ENCODE measurements around the gene PGAP3.

Gene PGAP3

GRCh38 chr17:39684369-39685192, 3.3 kb downstream of the PGAP3 start:
- ATAC-seq = no peak
- TF ChIP-seq ZNF565 (CRISPR knock-in tag; conservative IDR thresholded peaks at IDR 0.05; ENCODE audit: low read depth) (no peak), ZNF8 (CRISPR knock-in tag; IDR thresholded peaks at IDR 0.05) (no peak), TOX (CRISPR knock-in tag; IDR thresholded peaks at IDR 0.05; ENCODE audit: borderline replicate concordance) (no peak), RARB (CRISPR knock-in tag; IDR thresholded peaks at IDR 0.05) (no peak), ISL1 (CRISPR knock-in tag; IDR thresholded peaks at IDR 0.05) (no peak), ARNTL (CRISPR knock-in tag; IDR thresholded peaks at IDR 0.05; ENCODE audit: borderline replicate concordance, low read depth) (no peak), ZFP3 (CRISPR knock-in tag; IDR thresholded peaks at IDR 0.05) (no peak), ZNF70 (CRISPR knock-in tag; IDR thresholded peaks at IDR 0.05) (no peak), TCF4 (CRISPR knock-in tag; IDR thresholded peaks at IDR 0.05; ENCODE audit: borderline replicate concordance) (no peak), PPARA (CRISPR knock-in tag; IDR thresholded peaks at IDR 0.05; ENCODE audit: borderline replicate concordance) (no peak), ESRRG (CRISPR knock-in tag; IDR thresholded peaks at IDR 0.05) (no peak)
- TF ChIP-seq, protein P1, sequence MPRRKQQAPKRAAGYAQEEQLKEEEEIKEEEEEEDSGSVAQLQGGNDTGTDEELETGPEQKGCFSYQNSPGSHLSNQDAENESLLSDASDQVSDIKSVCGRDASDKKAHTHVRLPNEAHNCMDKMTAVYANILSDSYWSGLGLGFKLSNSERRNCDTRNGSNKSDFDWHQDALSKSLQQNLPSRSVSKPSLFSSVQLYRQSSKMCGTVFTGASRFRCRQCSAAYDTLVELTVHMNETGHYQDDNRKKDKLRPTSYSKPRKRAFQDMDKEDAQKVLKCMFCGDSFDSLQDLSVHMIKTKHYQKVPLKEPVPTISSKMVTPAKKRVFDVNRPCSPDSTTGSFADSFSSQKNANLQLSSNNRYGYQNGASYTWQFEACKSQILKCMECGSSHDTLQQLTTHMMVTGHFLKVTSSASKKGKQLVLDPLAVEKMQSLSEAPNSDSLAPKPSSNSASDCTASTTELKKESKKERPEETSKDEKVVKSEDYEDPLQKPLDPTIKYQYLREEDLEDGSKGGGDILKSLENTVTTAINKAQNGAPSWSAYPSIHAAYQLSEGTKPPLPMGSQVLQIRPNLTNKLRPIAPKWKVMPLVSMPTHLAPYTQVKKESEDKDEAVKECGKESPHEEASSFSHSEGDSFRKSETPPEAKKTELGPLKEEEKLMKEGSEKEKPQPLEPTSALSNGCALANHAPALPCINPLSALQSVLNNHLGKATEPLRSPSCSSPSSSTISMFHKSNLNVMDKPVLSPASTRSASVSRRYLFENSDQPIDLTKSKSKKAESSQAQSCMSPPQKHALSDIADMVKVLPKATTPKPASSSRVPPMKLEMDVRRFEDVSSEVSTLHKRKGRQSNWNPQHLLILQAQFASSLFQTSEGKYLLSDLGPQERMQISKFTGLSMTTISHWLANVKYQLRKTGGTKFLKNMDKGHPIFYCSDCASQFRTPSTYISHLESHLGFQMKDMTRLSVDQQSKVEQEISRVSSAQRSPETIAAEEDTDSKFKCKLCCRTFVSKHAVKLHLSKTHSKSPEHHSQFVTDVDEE (CRISPR knock-in tag; IDR thresholded peaks at IDR 0.05) = no peak
- TF ChIP-seq, protein P2, sequence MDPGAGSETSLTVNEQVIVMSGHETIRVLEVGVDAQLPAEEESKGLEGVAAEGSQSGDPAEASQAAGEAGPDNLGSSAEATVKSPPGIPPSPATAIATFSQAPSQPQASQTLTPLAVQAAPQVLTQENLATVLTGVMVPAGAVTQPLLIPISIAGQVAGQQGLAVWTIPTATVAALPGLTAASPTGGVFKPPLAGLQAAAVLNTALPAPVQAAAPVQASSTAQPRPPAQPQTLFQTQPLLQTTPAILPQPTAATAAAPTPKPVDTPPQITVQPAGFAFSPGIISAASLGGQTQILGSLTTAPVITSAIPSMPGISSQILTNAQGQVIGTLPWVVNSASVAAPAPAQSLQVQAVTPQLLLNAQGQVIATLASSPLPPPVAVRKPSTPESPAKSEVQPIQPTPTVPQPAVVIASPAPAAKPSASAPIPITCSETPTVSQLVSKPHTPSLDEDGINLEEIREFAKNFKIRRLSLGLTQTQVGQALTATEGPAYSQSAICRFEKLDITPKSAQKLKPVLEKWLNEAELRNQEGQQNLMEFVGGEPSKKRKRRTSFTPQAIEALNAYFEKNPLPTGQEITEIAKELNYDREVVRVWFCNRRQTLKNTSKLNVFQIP (CRISPR knock-in tag; IDR thresholded peaks at IDR 0.05; ENCODE audit: borderline replicate concordance, low read depth) = no peak

GRCh38 chr17:39683295-39683939, 4.4 kb downstream of the PGAP3 start:
- ATAC-seq = no peak
- no peak for TF ChIP-seq TCF4 (CRISPR knock-in tag; IDR thresholded peaks at IDR 0.05; ENCODE audit: borderline replicate concordance)
- no peak for TF ChIP-seq GLIS3 (CRISPR knock-in tag; IDR thresholded peaks at IDR 0.05)
- no peak for TF ChIP-seq SNAI2 (CRISPR knock-in tag; IDR thresholded peaks at IDR 0.05)
- TF ChIP-seq, protein P3, sequence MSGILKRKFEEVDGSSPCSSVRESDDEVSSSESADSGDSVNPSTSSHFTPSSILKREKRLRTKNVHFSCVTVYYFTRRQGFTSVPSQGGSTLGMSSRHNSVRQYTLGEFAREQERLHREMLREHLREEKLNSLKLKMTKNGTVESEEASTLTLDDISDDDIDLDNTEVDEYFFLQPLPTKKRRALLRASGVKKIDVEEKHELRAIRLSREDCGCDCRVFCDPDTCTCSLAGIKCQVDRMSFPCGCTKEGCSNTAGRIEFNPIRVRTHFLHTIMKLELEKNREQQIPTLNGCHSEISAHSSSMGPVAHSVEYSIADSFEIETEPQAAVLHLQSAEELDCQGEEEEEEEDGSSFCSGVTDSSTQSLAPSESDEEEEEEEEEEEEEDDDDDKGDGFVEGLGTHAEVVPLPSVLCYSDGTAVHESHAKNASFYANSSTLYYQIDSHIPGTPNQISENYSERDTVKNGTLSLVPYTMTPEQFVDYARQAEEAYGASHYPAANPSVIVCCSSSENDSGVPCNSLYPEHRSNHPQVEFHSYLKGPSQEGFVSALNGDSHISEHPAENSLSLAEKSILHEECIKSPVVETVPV (CRISPR knock-in tag; IDR thresholded peaks at IDR 0.05) = no peak
- TF ChIP-seq, protein P1 (CRISPR knock-in tag; IDR thresholded peaks at IDR 0.05) = no peak
- TF ChIP-seq ARNTL (CRISPR knock-in tag; IDR thresholded peaks at IDR 0.05; ENCODE audit: borderline replicate concordance, low read depth) = no peak
- TF ChIP-seq BACH2 (CRISPR knock-in tag; IDR thresholded peaks at IDR 0.05; ENCODE audit: borderline replicate concordance) = no peak
- TF ChIP-seq, protein P2 (CRISPR knock-in tag; IDR thresholded peaks at IDR 0.05; ENCODE audit: borderline replicate concordance, low read depth) = no peak
- TF ChIP-seq PATZ1 (CRISPR knock-in tag; IDR thresholded peaks at IDR 0.05; ENCODE audit: borderline replicate concordance) = no peak
- TF ChIP-seq CSDC2 (CRISPR knock-in tag; IDR thresholded peaks at IDR 0.05) = no peak
- no peak for TF ChIP-seq ESRRG (CRISPR knock-in tag; IDR thresholded peaks at IDR 0.05)

Data from SK-N-SH treated with all-trans-retinoic acid at 6 μM for 48 hours (cell line).